Fibroblast of skin of left quadriceps (primary cell): ENCODE measurements around the gene MAB21L2.
"Not testable (repeated sequence)": the region's sequence is repeated elsewhere in the genome, so short reads cannot be mapped to it uniquely, and the experiment has no call there.

Experiments used
- DNase-seq, 2 experiments: peaks; one replicate each; pipeline ENCODE4 v3.0.0-alpha.2; 2013; ENCODE audit warnings: low read depth in 2 of 2

MAB21L2 gene

GRCh38 chr4:150582146-150582872, at the start of gene MAB21L2:
TSS of gene MAB21L2 (plus strand) at chr4:150582151. CDS start at chr4:150583030, 879 bp downstream.
- no peak for DNase-seq

- no peak for DNase-seq
Observed at GRCh38 chr4:150533673-150534072, 48.3 kb upstream of the MAB21L2 start.

- no peak for DNase-seq
Observed at GRCh38 chr4:150534818-150535217, 47.1 kb upstream of the MAB21L2 start.

GRCh38 chr4:150537911-150538310, 44.0 kb upstream of the MAB21L2 start:
- not testable (repeated sequence) for DNase-seq

- DNase-seq, result no peak
Observed at GRCh38 chr4:150540536-150540935, 41.4 kb upstream of the MAB21L2 start.

- no peak for DNase-seq
Observed at GRCh38 chr4:150540959-150541360, 41.0 kb upstream of the MAB21L2 start.

GRCh38 chr4:150541681-150542080, 40.3 kb upstream of the MAB21L2 start:
- no peak for DNase-seq

- no peak for DNase-seq
Observed at GRCh38 chr4:150543042-150543441, 38.9 kb upstream of the MAB21L2 start.

- DNase-seq, result no peak
Observed at GRCh38 chr4:150546286-150546685, 35.7 kb upstream of the MAB21L2 start.

GRCh38 chr4:150547154-150547838, 34.7 kb upstream of the MAB21L2 start:
- DNase-seq, result no peak

GRCh38 chr4:150557811-150558210, 24.1 kb upstream of the MAB21L2 start:
- not testable (repeated sequence) for DNase-seq

GRCh38 chr4:150561143-150561737, 20.7 kb upstream of the MAB21L2 start:
- DNase-seq, result no peak

- no peak for DNase-seq
Observed at GRCh38 chr4:150562250-150562649, 19.7 kb upstream of the MAB21L2 start.

GRCh38 chr4:150562751-150563150, 19.2 kb upstream of the MAB21L2 start:
- DNase-seq, result no peak

GRCh38 chr4:150564967-150565366, 17.0 kb upstream of the MAB21L2 start:
- DNase-seq, result not testable (repeated sequence)

GRCh38 chr4:150567070-150567469, 14.9 kb upstream of the MAB21L2 start:
- DNase-seq, result no peak

- no peak for DNase-seq
Observed at GRCh38 chr4:150569384-150569987, 12.5 kb upstream of the MAB21L2 start.

- no peak for DNase-seq
Observed at GRCh38 chr4:150569998-150570535, 11.9 kb upstream of the MAB21L2 start.

- no peak for DNase-seq
Observed at GRCh38 chr4:150570862-150571261, 11.1 kb upstream of the MAB21L2 start.

- no peak for DNase-seq
Observed at GRCh38 chr4:150572704-150573504, 9.0 kb upstream of the MAB21L2 start.

- DNase-seq, result peak; percentile 39 to 45
Observed at GRCh38 chr4:150573534-150573933, 8.4 kb upstream of the MAB21L2 start.
